Measurements from ENCODE around the gene GAPDHS.
A peak's percentile ranks its signal among the peaks of the same experiment; 100 is the strongest.

The GAPDHS gene

GRCh38 chr19:35533201-35533821 lies at the start of gene GAPDHS:
TSS of gene GAPDHS (plus strand) at chr19:35533456. CDS start at chr19:35533528, 72 bp downstream.
- no peak for DNase-seq (ENCODE audit: low spot score)
- no peak for FAIRE-seq

DNA sequence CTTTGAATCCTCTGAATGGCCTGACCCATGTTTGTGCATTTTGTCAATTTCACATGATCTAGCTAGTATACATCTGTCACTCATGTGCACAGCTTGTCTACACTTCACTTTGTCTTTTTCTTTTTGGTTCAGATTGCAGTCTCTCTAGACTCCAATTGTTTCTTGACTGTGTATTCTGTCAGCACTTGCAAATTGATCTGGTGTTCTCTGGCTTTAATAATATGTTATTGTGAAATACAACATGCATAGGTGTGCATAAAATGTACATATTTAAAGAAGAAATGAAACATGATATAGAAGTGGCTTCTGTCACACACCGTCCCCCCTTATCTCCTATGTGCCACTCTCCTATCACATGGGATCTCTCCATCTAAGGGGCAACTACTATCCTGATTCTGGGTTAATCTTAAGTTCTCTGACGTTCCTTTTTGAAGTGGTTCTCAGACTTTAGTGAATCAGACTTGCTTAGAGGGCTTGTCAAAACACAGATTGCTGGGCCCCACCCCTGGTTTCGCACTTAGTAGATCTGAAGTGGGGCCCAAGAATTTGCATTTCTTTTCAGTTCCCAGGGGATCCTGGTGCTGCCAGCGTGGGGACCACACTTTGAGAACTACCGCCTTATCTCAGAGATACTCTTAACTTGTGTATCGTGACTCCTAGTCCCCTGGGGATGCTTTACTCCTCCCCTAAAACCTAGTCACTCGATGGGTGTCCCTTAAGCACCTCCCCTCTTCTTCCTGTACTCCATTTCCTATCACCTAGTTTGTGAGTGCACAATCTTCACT lies 48.8 kb upstream of the GAPDHS start:
- DNase-seq (ENCODE audit: low spot score) (no peak), FAIRE-seq (no peak)

- no peak for DNase-seq (ENCODE audit: low spot score)
- FAIRE-seq, result no peak
These were observed 47.0 kb upstream of the GAPDHS start for GRCh38 chr19:35486268-35486708.

GRCh38 chr19:35487656-35488182 lies 45.5 kb upstream of the GAPDHS start:
- FAIRE-seq, result no peak
- DNase-seq (ENCODE audit: low spot score), result no peak

GRCh38 chr19:35488677-35489076 lies 44.6 kb upstream of the GAPDHS start:
- no peak for FAIRE-seq
- no peak for DNase-seq (ENCODE audit: low spot score)

- FAIRE-seq (no peak), DNase-seq (ENCODE audit: low spot score) (no peak)
These were observed 42.9 kb upstream of the GAPDHS start, which contains the start of gene KRTDAP for GRCh38 chr19:35490364-35490763. TSS of gene KRTDAP (minus strand) at chr19:35490464. CDS start at chr19:35490442, 22 bp downstream.

GRCh38 chr19:35491836-35492360 lies 41.4 kb upstream of the GAPDHS start:
- FAIRE-seq, result no peak

GRCh38 chr19:35493971-35494370 lies 39.3 kb upstream of the GAPDHS start:
- DNase-seq (ENCODE audit: low spot score), result no peak
- no peak for FAIRE-seq

More at GRCh38 chr19:35491836-35492360, 41.4 kb upstream of the GAPDHS start:
- no peak for DNase-seq (ENCODE audit: low spot score)

DNA sequence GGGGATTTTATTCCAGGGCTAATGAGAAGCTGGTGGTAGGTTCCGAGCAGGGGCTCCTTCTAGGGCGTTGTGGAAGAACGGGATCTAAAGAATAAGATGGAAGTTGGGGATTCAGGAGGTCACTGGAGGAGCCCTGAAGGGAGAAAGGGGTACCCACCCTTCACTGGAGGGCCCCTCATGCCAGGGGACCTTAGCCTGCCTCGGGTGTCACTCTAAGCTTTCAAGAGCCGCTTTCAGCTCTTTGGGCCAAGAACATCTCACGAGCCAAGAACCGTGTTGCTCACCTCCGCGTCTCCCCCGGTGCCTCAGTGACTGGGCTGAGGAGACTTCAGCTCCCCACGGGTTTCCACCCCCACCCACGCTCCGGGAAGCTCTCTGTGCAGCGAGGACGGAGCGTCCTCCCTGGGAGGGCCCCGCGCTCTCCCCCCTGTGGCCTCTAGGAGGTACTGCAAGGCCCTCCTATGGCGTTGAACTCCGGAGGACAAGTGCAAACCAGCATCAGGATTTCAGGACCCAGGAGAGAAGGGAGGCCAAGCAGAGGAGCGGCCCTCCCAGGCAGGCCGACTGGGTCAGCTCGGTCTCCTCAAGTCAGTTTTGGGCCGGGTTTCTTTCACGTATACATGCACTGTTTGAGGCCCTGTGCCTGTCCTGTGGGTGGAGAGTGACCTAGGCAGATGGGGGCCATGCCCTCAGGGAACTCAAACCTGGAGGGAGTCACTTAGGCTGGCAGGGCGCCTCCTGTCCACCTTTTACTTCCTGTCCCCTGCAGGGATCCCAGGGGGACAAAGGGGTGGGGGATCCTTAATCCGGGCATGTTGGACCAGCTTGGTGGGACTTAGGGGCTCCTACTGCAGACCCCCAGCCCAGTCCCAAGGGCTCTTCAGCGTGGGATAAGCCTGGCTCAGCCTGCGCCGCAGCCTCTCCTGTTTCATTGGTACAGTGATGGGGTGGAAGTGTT lies 37.9 kb upstream of the GAPDHS start:
- DNase-seq (ENCODE audit: low spot score) (peak; percentile 23), FAIRE-seq (no peak)

DNA sequence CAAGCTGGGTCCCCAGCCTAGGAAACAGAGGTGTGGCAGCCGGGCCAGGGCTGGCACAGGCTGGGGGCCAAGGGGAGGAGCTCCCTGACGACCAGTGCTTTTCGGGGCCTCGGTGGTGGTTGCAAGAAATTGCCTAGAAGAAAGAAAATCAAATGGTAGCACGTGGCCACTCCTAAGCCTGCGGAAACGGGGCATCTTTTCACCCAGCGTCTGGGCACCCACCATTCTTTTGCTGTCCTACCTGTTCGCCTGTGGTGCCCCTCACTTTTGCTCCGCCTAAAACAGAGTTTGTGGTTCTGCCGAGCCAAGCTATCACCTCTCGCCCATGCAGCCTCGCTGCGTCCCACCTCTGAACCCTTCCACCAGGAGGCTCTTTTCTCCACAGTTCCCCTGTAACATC lies 35.9 kb upstream of the GAPDHS start:
- no peak for FAIRE-seq
- no peak for DNase-seq (ENCODE audit: low spot score)

DNA sequence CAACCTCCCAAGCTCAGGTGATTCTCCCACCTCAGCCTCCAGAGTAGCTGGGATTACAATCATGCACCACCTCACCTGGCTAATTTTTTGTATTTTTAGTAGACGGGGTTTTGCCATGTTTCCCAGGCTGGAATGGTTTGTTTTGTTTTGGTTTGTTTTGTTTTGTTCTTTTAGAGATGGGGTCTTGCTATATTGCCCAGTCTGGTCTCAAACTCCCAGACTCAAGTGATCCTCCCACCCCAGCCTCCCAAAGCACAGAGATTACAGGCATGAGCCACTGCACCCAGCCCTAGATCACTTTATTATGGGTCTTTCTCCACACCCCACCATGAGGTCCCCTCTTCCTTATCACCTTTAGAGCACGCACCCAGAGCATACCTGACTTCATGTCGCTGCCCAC lies 35.0 kb upstream of the GAPDHS start:
- FAIRE-seq, result no peak
- no peak for DNase-seq (ENCODE audit: low spot score)

DNA sequence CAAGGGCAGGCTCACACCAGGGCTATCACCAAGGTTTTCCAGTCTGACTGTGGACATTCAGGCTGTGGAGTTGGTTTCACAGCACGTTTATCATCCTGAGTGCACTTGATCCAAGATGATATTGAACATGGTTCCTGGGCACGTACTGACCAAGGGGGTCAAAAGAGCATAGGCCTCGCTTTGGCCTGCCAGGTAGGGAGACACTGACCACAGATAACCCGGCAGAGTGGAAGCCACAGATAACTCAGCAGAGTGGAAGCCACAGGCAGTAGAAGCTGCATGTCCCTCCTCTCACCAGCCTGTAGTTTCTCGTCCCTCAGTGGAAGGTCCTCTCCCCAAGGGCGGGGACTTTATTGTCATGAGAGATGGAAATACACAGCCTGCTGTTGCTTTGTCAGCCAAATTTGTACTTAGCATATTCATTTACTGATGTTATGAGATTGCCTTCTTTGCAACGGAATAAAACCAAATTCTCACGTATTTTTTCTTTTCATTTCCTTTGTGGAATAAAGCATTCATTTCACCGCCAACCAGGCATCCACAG lies 34.2 kb upstream of the GAPDHS start:
- DNase-seq (ENCODE audit: low spot score), result no peak
- FAIRE-seq, result no peak

DNA sequence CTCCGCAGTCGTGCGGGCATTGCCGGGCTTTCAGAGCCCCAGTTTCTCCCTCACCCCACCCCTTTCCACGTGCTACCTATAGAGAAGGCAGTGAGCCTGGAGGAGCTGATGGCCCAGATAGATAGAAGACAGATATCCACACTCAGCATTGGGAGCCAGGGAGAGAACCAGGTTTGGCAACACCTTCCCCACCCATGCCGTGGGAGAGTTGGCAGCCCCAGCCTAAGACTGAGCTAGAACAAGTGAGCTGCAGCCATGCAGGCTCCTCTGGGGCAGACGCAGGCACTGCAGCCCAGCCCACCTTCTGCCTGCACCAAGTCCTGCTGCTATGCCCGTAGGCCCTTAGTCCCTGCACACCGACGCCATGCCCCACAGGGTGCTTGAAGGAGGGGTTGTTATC lies 32.6 kb upstream of the GAPDHS start:
- DNase-seq (ENCODE audit: low spot score) (no peak), FAIRE-seq (no peak)

DNA sequence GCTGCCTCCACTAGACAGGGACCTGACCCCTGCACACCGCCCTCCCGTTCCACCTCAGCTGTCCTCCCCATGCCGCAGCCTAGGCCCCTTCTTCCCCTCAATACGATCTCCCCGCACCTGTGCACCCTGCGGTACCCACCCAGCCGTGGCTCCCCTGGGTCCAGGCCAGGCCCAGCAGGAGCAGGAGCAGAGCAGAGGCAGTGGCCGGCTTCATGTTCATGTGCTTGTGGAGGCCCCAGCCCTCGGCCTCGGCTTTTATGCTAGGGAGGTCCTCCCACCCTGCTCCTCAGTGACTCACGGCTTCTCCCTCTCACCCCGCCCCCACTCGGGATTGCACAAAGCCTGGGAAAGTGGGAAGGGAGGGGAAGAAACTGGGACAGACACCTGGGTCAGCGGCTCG lies 31.6 kb upstream of the GAPDHS start:
- FAIRE-seq, result no peak
- DNase-seq (ENCODE audit: low spot score), result no peak

DNA sequence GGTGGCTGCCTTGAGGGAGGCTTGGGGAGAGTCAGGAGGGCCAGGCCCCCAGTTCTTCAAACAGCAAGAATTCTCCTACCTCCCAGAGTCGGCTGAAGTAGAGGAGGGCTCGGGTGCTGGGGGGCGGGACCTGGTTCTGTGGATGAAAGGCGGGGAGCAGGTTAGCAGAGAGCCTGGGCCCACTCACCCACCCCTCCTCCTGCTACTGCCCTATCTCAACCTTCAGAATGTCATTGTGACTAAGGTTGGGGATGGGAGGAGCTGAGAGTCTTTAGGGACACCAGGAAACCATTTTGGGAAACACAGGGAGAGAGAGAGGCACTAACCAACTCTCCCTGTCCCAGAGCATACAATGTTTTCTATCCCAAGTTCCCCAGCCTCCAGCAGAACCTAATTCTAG lies 30.5 kb upstream of the GAPDHS start:
- DNase-seq (ENCODE audit: low spot score) (no peak), FAIRE-seq (no peak)

GRCh38 chr19:35506011-35506410 lies 27.2 kb upstream of the GAPDHS start:
- FAIRE-seq, result no peak
- DNase-seq (ENCODE audit: low spot score), result no peak

- DNase-seq (ENCODE audit: low spot score) (no peak), FAIRE-seq (no peak)
These were observed 25.7 kb upstream of the GAPDHS start for GRCh38 chr19:35507561-35507960.

DNA sequence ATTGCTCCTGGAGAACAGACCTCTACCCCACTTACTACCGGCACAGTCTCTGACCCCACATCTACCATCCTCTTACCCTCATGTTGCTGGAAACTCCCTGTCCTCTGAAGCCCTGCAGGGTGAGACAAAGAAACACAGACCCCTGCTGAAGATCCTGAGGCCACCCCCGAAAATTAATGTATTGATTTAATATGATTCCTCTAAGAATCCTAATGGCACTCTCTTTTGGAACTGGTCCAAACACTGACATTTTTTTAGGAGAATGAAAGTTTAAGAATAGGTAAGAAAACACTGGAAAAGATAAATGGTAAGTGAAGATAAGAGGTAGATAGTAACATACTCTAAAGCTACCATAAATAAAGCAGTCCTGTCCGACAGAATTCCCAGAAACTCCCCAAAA lies 25.1 kb upstream of the GAPDHS start:
- no peak for DNase-seq (ENCODE audit: low spot score)
- no peak for FAIRE-seq

GRCh38 chr19:35509018-35509652 lies 24.1 kb upstream of the GAPDHS start:
- DNase-seq (ENCODE audit: low spot score) (no peak), FAIRE-seq (no peak)

GRCh38 chr19:35509861-35510625 lies 23.2 kb upstream of the GAPDHS start:
- FAIRE-seq (no peak), DNase-seq (ENCODE audit: low spot score) (peak; percentile 4)
